Left ventricle myocardium superior (tissue), 1 donor: Measurements from ENCODE around the gene POLR1A. TPM values are rescaled to one million over a fixed set of nuclear protein-coding genes. Genes with fewer than 3 reads are reported as not detected.
"Not testable (repeated sequence)": the region's sequence is repeated elsewhere in the genome, so short reads cannot be mapped to it uniquely, and the experiment has no call there.

ENCODE experiments used
- ATAC-seq: fragments of 200-7000 bp; cut with Tn5 transposase; one replicate; pipeline ENCODE4 v1.9.1; 2020; ENCODE audit warnings: mild to moderate bottlenecking, moderate library complexity
- DNase-seq: peaks from one replicate; pipeline ENCODE4 v3.0.0-alpha.2; 2020
- intact Hi-C: fragments of 100-400 bp; cut with micrococcal nuclease; formaldehyde crosslinking; loops from one replicate; pipeline ENCODE4 v1.11.0; 2022
- total RNA-seq: library from RNA; stranded (reverse); fragmentation: NEBNext Ultra II Directional; extraction: Animal tissue kit (Norgen Biotek cat#: 25700); gene quantifications from one replicate; pipeline ENCODE4 v1.2.1, GENCODE V29; 2021
- donor health status: DM: no; HTN: yes; CAD: no; lungs with severe emphysema.

The POLR1A gene
- total RNA-seq, 1 donor from 2014 or later = 15.4 TPM

GRCh38 chr2:85994421-85994777, 111.3 kb downstream of the POLR1A start:
- ATAC-seq = no peak
- intact Hi-C loops = no loop called here
- DNase-seq = no peak

- intact Hi-C loops = no loop called here
- DNase-seq (no peak), ATAC-seq (no peak)
These were observed 113.1 kb downstream of the POLR1A start for GRCh38 chr2:85992611-85993010.

GRCh38 chr2:85992053-85992452, 113.6 kb downstream of the POLR1A start:
- ATAC-seq, intact Hi-C loops: not testable (repeated sequence)

GRCh38 chr2:85990084-85990483, 115.6 kb downstream of the POLR1A start:
- intact Hi-C loops = no loop called here
- no peak for ATAC-seq
- no peak for DNase-seq

More at GRCh38 chr2:85992053-85992452, 113.6 kb downstream of the POLR1A start:
- not testable (repeated sequence) for DNase-seq

GRCh38 chr2:85989288-85989865, 116.3 kb downstream of the POLR1A start:
- no peak for ATAC-seq
- intact Hi-C loops = no loop called here
- DNase-seq = no peak

GRCh38 chr2:85988914-85989270, 116.8 kb downstream of the POLR1A start:
- intact Hi-C loops = no loop called here
- DNase-seq = no peak
- ATAC-seq = no peak

- DNase-seq = no peak
- peak; percentile 79 for ATAC-seq
- intact Hi-C loops = no loop called here
These were observed 117.3 kb downstream of the POLR1A start for GRCh38 chr2:85988175-85988913.

GRCh38 chr2:85987266-85988174, 118.2 kb downstream of the POLR1A start:
- ATAC-seq = peak; percentile 46
- DNase-seq = no peak
- intact Hi-C loops = no loop called here

GRCh38 chr2:85986121-85986520, 119.6 kb downstream of the POLR1A start:
- no peak for ATAC-seq
- no peak for DNase-seq
- intact Hi-C loops = no loop called here

- intact Hi-C loops = no loop called here
- ATAC-seq = no peak
- no peak for DNase-seq
These were observed 120.9 kb downstream of the POLR1A start for GRCh38 chr2:85984788-85985187.

GRCh38 chr2:85983766-85984165, 121.9 kb downstream of the POLR1A start:
- intact Hi-C loops = no loop called here
- no peak for ATAC-seq
- DNase-seq = no peak

GRCh38 chr2:85981579-85982247, 124.0 kb downstream of the POLR1A start:
- ATAC-seq (no peak), DNase-seq (no peak)
- intact Hi-C loops = no loop called here

- ATAC-seq (no peak), DNase-seq (no peak)
- intact Hi-C loops = no loop called here
These were observed 126.6 kb downstream of the POLR1A start for GRCh38 chr2:85978883-85979780.

- intact Hi-C loops = no loop called here
- ATAC-seq (peak; percentile 83), DNase-seq (peak; percentile 58)
These were observed 129.4 kb downstream of the POLR1A start for GRCh38 chr2:85976106-85976920.

GRCh38 chr2:85975581-85975980, 130.1 kb downstream of the POLR1A start:
- no peak for ATAC-seq
- no peak for DNase-seq
- intact Hi-C loops = no loop called here

- ATAC-seq = no peak
- intact Hi-C loops = no loop called here
- no peak for DNase-seq
These were observed 131.3 kb downstream of the POLR1A start for GRCh38 chr2:85974390-85974789.

- intact Hi-C loops = no loop called here
- DNase-seq (no peak), ATAC-seq (no peak)
These were observed 133.3 kb downstream of the POLR1A start for GRCh38 chr2:85972355-85972754.

- ATAC-seq (no peak), DNase-seq (no peak)
- intact Hi-C loops = no loop called here
These were observed 134.3 kb downstream of the POLR1A start for GRCh38 chr2:85971366-85971765.
